Ascending aorta (tissue), 2 donors: ENCODE results near the gene SPTLC2. TPM values are rescaled to one million over a fixed set of nuclear protein-coding genes. Genes with fewer than 3 reads are reported as not detected.
"Not testable (repeated sequence)": the region's sequence is repeated elsewhere in the genome, so short reads cannot be mapped to it uniquely, and the experiment has no call there.

Experiments used
- DNase-seq, 2 donors: peaks; one replicate each; pipeline ENCODE4 v3.0.0-alpha.2; 2019; ENCODE audit warnings: low spot score in 2 of 2
- H3K27ac ChIP-seq, 2 donors: fragments of 200-600 bp; sonication (generic); one replicate each; pipeline ENCODE4 v1.5.1; 2016 to 2017; ENCODE audit warnings: mild to moderate bottlenecking in 1 of 2
- H3K27me3 ChIP-seq: fragments of 200-600 bp; sonication (generic); one replicate; pipeline ENCODE4 v1.5.1; 2017
- H3K36me3 ChIP-seq, 2 donors: fragments of 200-600 bp; sonication (generic); one replicate each; pipeline ENCODE4 v1.5.1; 2016
- H3K4me1 ChIP-seq, 2 donors: fragments of 200-600 bp; sonication (generic); one replicate each; pipeline ENCODE4 v1.5.1; 2016 to 2017; ENCODE audit warnings: mild to moderate bottlenecking in 1 of 2
- H3K4me3 ChIP-seq, 2 donors: fragments of 200-600 bp; sonication (generic); one replicate each; pipeline ENCODE4 v1.5.1; 2016 to 2017; ENCODE audit warnings: mild to moderate bottlenecking in 1 of 2
- H3K9me3 ChIP-seq, 2 donors: fragments of 200-600 bp; sonication (generic); one replicate each; pipeline ENCODE4 v1.5.1; 2016
- CTCF ChIP-seq, 3 experiments: fragments of 200-600 bp in 2 of 3; fragments of 450-650 bp in 1 of 3; sonication (generic) in 2 of 3; IDR thresholded peaks; one replicate each; pipeline ENCODE4 v1.5.1; 2016 to 2019; ENCODE audit warnings: antibody characterized with exemption in 3 of 3, mild to moderate bottlenecking in 1 of 3, moderate library complexity in 1 of 3
- intact Hi-C: fragments of 100-400 bp; cut with DNase I; formaldehyde crosslinking; loops from one replicate; pipeline ENCODE4 v1.15.1; 2023
- total RNA-seq: library from RNA; depleted of rRNA; stranded (reverse); fragments of >200 nt; gene quantifications from one replicate; pipeline ENCODE4 v1.1.0, GENCODE V29; 2016

The SPTLC2 gene
- 25.7 TPM for total RNA-seq

- Histone ChIP-seq H3K4me3 (peak within 1 kb of the TSS; percentile 84 to 91), H3K9me3 (no peaks in the 10 kb centered on the region), H3K4me1 (peaks cover 5 to 6% of the 10 kb centered on the region in 2 donors), H3K27ac (peak within 1 kb of the TSS; percentile 71 to 76), H3K36me3 (peaks cover 0 to 5% of the 10 kb centered on the region in 2 donors), H3K27me3 (no peaks in the 10 kb centered on the region)
- intact Hi-C loops: loop anchor here (1.0 to 2.0 kb wide), 6 partner anchors 26 to 296 kb away; partner anchors contain the start of genes ADCK1, GSTZ1, POMT2 and SNW1
- peak; percentile 98 to 100 for DNase-seq
- no peak for TF ChIP-seq CTCF (IDR thresholded peaks at IDR 0.05)
These were observed at the start of gene SPTLC2 for GRCh38 chr14:77616454-77617229. Gene SPTLC2 (minus strand): TSS chr14:77616637. CDS start chr14:77616579, 58 bp downstream.

GRCh38 chr14:77663293-77663692 is 46.9 kb upstream of the SPTLC2 start:
- Histone ChIP-seq H3K4me3 (no peak overlapping the region), H3K9me3 (no peaks in the 10 kb centered on the region), H3K36me3 (no peaks in the 10 kb centered on the region), H3K4me1 (no peaks in the 10 kb centered on the region), H3K27ac (no peak overlapping the region), H3K27me3 (no peaks in the 10 kb centered on the region)
- no peak for TF ChIP-seq CTCF (IDR thresholded peaks at IDR 0.05)
- no peak for DNase-seq
- intact Hi-C loops: no loop called here

- H3K36me3 ChIP-seq, H3K4me1 ChIP-seq, DNase-seq, H3K9me3 ChIP-seq, H3K27me3 ChIP-seq, H3K27ac ChIP-seq, intact Hi-C loops, H3K4me3 ChIP-seq: not testable (repeated sequence)
These were observed 45.1 kb upstream of the SPTLC2 start for GRCh38 chr14:77661562-77661961.

DNA sequence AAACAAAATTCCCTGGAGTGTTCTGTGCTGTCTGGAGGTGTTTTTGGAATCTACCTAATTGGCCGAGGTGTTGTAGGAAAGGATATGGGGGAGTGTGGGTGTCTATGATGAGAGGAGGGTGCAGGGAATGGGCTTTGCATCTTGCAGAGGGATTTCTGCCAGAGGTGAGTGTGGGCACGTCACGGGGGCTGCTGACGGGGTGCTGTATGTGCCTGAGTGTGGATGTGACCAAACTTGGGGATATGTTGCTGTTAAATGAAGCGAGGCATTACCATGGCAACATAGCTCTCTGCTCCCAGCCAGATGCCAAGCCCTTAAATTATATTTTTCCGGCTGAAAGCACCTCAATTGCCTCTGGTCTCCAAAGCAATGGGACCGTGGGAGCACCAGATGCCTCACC is 44.3 kb upstream of the SPTLC2 start:
- peak in 1 of 2 donors; percentile 33 for DNase-seq
- H3K27ac ChIP-seq: no peak overlapping the region
- no peaks in the 10 kb centered on the region for H3K36me3 ChIP-seq
- no peak overlapping the region for H3K4me3 ChIP-seq
- no peaks in the 10 kb centered on the region for H3K4me1 ChIP-seq
- no peaks in the 10 kb centered on the region for H3K9me3 ChIP-seq
- intact Hi-C loops: no loop called here
- H3K27me3 ChIP-seq: no peaks in the 10 kb centered on the region
- no peak for TF ChIP-seq CTCF (IDR thresholded peaks at IDR 0.05)

- intact Hi-C loops: loop anchor here (10.0 kb wide), 1 partner anchor 905 kb away; no protein-coding TSS in a partner anchor
- H3K4me3 ChIP-seq: no peak overlapping the region
- H3K9me3 ChIP-seq: no peaks in the 10 kb centered on the region
- no peak overlapping the region for H3K27ac ChIP-seq
- H3K4me1 ChIP-seq: no peaks in the 10 kb centered on the region
- DNase-seq: no peak
- no peaks in the 10 kb centered on the region for H3K36me3 ChIP-seq
- no peaks in the 10 kb centered on the region for H3K27me3 ChIP-seq
- TF ChIP-seq CTCF (IDR thresholded peaks at IDR 0.05): no peak
These were observed 43.4 kb upstream of the SPTLC2 start for GRCh38 chr14:77659831-77660230.

GRCh38 chr14:77657280-77657679 is 40.8 kb upstream of the SPTLC2 start:
- no peak overlapping the region for H3K4me3 ChIP-seq
- no peaks in the 10 kb centered on the region for H3K27me3 ChIP-seq
- no peak for DNase-seq
- H3K36me3 ChIP-seq: no peaks in the 10 kb centered on the region
- H3K9me3 ChIP-seq: no peaks in the 10 kb centered on the region
- intact Hi-C loops: loop anchor here (10.0 kb wide), 1 partner anchor 908 kb away; no protein-coding TSS in a partner anchor
- no peak overlapping the region for H3K27ac ChIP-seq
- no peaks in the 10 kb centered on the region for H3K4me1 ChIP-seq
- TF ChIP-seq CTCF (IDR thresholded peaks at IDR 0.05): no peak
